Erythroblast (primary cell): ENCODE results near the gene NAPG.

Experiments
- GATA1 ChIP-seq: IDR thresholded peaks from 2 replicates; pipeline ENCODE4 v1.6.1; 2011; ENCODE audit warnings: low read depth, mild to moderate bottlenecking, control low read depth, low read length, moderate library complexity
- POLR2A ChIP-seq: IDR thresholded peaks from 2 replicates; pipeline ENCODE4 v1.6.1; 2011; ENCODE audit warnings: mild to moderate bottlenecking, low read length

DNA sequence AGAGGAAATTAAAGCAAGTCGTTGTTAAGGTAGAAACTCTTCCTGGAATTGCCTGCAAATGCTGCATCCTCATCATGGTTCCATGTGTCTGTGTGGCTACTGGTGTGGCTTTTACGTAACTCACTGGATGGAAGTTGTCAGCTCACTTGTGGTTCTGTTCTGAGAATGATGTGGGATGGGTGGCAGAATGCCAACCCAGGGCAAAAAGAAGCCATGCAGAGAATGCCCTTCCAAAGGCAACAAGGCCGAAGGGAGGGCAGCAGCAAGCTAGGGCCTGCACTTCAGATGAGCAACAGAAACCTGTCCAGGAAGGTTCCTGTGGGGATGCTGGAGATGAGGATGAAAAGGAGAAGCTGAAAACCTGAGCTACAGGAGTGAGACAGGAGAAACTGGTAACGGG is 10.4 kb upstream of the NAPG start:
- TF ChIP-seq POLR2A = no peak
- no peak for TF ChIP-seq GATA1
